GM19324 (cell line): ENCODE measurements around the gene RASL10A.
A peak's percentile ranks its signal among the peaks of the same experiment; 100 is the strongest.

Experiments used
- ATAC-seq: cut with Tn5 transposase; IDR thresholded peaks from one replicate; pipeline ENCODE4 v1.9.1; 2021; ENCODE audit warnings: mild to moderate bottlenecking, moderate library complexity; ENCODE audit not compliant: unreplicated experiment, low FRiP score

Gene RASL10A

GRCh38 chr22:29272624-29273023, 42.9 kb downstream of the RASL10A start:
- ATAC-seq = no peak

- no peak for ATAC-seq
Observed at GRCh38 chr22:29270475-29271271, 44.8 kb downstream of the RASL10A start.

DNA sequence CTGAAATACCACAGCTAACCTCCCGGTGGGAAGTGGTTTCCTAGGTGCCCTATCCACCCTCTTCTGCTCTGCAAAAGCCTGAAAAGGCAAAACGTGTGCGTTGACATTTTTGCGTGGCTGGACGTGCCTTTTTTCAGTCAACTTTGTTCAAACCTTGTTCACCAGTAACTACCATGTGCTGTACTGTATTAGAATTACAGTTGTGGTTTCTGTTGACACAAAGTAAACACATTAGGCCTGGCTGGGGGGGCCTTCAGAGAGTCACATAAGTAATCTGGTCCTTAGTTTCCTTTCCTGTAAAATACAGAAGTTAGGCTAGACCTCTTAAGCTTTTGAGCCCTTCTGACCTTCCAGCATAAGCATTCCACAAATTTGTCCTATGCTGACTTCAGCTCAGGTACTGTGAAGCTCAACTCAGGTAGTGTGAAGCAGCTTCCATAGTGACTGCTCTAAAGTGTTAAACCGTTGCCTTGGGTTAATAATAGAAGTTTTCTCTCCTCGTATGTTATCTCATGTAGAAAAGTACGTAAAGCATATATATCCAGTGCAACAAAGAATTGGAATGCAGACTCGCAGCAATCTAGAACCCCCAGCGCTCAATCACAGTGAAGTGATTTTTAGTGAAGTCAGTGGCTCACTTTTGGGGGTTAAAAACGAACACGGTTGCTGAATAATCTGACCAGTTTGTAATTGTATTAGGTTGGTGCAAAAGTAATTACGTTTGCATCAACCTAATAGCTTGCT, 45.6 kb downstream of the RASL10A start:
- ATAC-seq = no peak

- ATAC-seq = no peak
Observed at GRCh38 chr22:29269230-29269604, 46.3 kb downstream of the RASL10A start.

DNA sequence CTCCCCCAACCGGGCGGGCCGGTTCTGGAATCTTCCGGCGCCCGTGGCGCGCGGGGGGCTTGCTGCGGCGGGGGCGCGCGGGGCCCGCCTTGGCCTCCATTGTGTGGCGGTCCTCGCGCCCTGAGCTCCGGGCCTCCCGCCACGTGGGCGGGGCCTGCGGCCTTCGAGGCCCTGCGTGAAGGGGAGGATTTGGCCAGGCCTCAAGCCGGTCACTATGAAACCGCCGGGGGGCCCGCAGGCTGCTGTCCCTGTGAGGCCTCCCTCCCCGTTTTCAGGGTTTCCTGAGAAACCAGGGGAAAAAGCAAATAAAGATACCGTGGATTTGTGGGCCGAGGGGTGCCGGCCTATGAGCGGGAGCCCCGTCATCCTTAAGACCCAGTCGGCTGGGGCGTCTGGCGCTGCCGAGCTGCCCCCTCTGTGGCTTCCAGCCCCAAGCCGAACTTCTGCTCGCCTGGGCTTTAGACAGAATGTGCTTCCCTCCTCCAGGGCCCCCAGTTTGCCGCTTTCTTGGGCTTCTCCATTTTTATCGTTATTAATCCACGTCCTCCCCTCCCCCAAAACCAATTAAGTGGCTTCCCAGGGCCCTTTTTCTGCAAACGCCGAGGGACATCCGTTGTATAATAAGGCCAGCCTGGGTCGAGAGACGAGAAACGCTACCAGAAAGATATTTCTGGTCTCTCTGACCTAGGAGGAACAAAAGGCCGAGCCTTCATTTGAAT, 46.8 kb downstream of the RASL10A start:
- ATAC-seq = peak; percentile 25

GRCh38 chr22:29267858-29268510, 47.5 kb downstream of the RASL10A start, which contains the start of the genes EWSR1 and RHBDD3:
TSS of gene EWSR1 (plus strand) at chr22:29268268. CDS start at chr22:29268337, 69 bp downstream.
TSS of gene RHBDD3 (minus strand) at chr22:29267981. CDS start at chr22:29265626, 2,355 bp downstream.
- ATAC-seq = peak; percentile 87

GRCh38 chr22:29267462-29267857, 48.0 kb downstream of the RASL10A start:
- no peak for ATAC-seq

- ATAC-seq = no peak
Observed at GRCh38 chr22:29266564-29267461, 48.7 kb downstream of the RASL10A start.

- ATAC-seq = no peak
Observed at GRCh38 chr22:29265929-29266328, 49.6 kb downstream of the RASL10A start.

DNA sequence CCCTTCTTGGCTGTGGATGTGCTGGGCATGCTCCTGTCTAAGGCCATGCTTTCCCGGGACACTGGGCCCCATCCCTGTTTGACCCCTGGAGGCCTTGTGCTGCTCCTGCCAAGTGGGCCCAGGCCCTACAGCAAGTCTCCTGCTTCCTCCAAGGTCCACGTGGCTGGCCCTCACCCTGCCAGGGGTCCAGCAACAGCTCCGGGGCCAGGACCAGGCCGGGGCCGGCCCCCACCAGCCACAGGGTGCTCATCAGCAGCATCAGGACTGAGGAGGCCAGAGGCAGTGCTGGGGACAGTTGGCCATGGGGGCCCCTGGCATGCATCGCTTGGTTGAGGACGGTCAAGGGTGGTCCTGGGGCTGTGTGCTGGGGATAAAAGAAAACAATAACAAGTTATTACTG, 50.2 kb downstream of the RASL10A start:
- ATAC-seq = no peak

DNA sequence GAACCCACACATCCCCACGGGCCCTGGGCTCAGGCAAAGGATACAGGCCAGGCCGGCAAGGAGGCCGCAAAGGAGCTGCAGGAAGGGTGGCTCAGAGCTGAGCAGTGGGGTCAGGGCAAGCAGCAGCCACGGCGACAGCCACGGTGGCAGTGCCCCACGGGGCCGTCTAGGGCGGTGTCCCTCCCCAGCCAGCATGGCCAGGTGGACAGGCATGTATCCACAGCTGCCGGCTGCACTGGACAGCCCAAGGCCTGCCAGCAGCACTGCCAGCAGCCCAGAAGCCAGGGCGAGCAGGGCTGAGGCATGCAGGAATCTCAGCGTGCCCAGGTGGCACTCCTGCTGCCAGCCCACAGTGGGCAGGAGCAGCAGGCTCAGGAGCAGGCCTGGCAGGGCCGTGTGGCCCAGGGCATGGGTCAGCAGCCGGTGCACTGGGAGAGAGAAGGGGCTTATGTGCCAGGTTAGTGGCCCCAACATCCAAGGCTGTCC, 51.7 kb downstream of the RASL10A start:
- ATAC-seq = no peak
